GM12874 (cell line): ENCODE results near the gene DNAH3.

Experiments
- CTCF ChIP-seq: IDR thresholded peaks from 2 replicates; pipeline ENCODE4 v1.5.1; 2011; ENCODE audit warnings: low read depth, mild to moderate bottlenecking, control low read depth, low read length, moderate library complexity; ENCODE audit not compliant: insufficient read depth

Gene DNAH3

GRCh38 chr16:21064203-21064602, 86.4 kb downstream of the DNAH3 start:
- TF ChIP-seq CTCF = no peak

DNA sequence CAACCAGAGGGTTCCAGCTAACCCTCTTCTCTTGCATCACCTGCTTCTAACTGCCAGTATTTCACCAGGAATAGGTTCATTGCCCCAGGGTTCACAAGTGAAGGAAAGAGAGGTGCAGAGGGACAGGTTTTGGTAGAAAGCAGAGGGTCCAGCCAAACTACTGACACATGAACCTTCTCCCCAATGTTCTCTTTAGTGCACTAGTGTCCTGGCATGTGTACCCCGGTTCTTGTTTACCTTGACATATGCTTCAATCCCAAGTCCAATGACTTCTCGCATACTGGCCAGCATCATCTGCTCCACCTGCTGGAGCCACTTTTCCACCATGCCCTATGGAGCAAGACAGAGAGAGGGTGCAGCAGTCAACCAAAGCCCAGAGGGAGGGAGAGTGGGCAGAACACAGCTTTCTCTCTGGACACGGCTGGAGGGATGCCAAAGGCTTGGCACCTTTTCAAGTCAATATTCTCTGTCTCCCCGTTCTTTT, 90.6 kb downstream of the DNAH3 start:
- TF ChIP-seq CTCF = no peak

DNA sequence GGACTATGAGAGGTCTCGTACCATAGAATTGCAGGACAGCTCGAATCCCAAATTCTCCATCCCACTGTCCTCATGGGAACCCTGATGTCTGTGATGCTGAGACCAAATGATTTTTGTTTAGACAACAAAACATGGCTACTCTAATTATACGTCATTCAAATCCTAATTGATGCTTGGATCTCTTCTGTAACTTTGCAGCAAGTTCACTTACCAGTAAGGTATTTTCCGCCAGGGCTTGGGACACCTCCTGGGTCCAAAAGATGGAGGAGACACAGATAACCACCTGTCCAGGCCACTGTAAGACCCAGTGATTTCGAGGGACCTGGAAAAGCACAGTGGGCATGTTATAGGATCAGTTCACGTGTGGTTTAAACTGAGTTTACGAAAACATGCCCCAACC, 92.8 kb downstream of the DNAH3 start:
- TF ChIP-seq CTCF = no peak

DNA sequence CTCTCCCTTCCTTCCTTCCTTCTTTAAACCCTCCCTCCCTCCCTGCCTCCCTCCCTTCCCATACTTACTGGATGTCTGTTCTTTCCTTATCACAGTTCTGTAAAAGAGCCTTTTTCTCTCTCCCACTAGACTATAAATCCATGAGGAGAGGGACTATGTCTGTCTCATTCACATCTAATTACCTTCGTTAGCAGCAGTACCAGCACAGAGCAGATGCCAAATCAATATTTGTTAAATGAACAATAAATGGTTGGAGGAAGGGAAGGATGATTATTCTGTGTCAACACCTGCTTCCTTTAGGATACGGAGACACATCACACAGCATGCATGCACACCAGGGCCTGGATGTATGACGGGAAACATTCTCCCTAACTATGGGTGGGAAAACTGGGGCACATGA, 94.2 kb downstream of the DNAH3 start:
- TF ChIP-seq CTCF = no peak

DNA sequence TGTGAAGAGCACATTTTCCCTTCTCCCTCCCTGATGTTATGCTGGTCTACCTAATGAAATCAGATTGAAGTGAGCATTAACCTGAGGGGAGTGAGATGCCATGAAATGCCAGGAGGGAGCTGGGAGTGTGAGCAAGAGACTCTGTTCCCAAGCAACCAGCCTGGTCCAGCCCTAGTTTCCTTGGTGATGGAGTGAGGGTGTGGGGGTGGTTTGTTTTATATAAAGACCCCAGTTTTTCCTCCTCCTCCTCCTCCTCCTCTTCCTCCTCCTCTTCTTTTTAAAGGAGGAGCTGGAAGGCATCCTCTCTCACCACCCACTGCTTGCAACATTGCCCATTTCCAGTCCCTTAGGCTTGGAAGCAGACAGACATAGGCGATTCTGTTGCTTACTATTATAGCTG, 97.1 kb downstream of the DNAH3 start:
- no peak for TF ChIP-seq CTCF

GRCh38 chr16:21038197-21038596, 112.4 kb downstream of the DNAH3 start:
- no peak for TF ChIP-seq CTCF

DNA sequence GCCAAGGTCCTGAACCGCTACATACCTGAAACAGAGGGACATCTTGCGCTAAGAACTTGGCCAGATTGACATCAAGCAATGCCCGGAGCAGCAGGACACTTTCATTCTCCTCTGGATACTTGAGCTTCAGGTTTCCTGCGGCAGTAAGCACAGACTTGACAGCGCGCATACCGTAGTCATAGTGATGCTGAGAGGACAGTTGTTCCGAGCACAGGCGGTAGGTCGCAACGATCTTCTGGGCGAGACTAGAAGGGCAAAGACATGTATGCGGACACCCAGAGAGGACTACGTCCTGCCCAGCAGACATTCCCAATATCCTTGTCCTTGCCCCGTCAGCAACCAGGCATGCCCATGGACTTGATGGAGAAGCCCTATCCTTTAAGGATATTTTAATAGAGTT, 112.9 kb downstream of the DNAH3 start:
- no peak for TF ChIP-seq CTCF

DNA sequence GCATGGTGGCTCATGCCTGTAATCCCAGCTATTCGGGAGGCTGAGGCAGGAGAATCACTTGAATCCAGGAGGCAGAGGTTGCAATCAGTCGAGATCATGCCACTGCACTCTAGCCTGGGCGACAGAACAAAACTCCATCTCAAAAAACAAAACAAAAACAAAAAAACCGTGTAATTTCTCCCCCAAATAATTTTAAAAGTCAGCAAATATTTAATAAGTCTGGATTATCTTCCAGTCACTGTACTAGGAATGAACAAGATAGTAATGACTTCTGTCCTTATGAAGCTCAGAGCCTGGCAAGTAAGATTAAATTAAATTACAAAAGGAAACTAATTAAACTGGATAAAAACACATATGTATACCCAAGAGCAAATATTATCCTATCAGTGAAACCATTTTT, 113.5 kb downstream of the DNAH3 start:
- TF ChIP-seq CTCF = no peak
